Gastrocnemius medialis (tissue), 4 donors: Measurements from ENCODE around the gene TET2. TPM values are rescaled to one million over a fixed set of nuclear protein-coding genes. Genes with fewer than 3 reads are reported as not detected.

ENCODE experiments used
- ATAC-seq, 2 donors: fragments of 150-250 bp; one replicate each; pipeline ENCODE4 v1.9.1; 2016
- DNase-seq, 2 donors: peaks; one replicate each; pipeline ENCODE4 v3.0.0-alpha.2; 2019
- H3K27ac ChIP-seq, 4 donors: fragments of 200-600 bp; sonication (generic); 1 replicate in 1 of 4; 2 replicates in 3 of 4; pipeline ENCODE4 v1.5.1; 2016 to 2018; ENCODE audit warnings: mild to moderate bottlenecking in 2 of 4, moderate library complexity in 1 of 4
- H3K27me3 ChIP-seq, 3 donors: fragments of 200-600 bp; sonication (generic) in 2 of 3; 1 replicate in 1 of 3; 2 replicates in 2 of 3; pipeline versions ENCODE4 v1.5.1 to v1.6.0; 2016 to 2019; ENCODE audit warnings: mild to moderate bottlenecking in 1 of 3, moderate library complexity in 1 of 3
- H3K36me3 ChIP-seq, 2 donors: fragments of 200-600 bp; sonication (generic) in 1 of 2; one replicate each; pipeline ENCODE4 v1.5.1; 2017 to 2018
- H3K4me1 ChIP-seq, 2 donors: fragments of 200-600 bp; sonication (generic) in 1 of 2; one replicate each; pipeline ENCODE4 v1.5.1; 2016 to 2017; ENCODE audit warnings: mild to moderate bottlenecking in 2 of 2
- H3K4me3 ChIP-seq, 4 donors: fragments of 200-600 bp; sonication (generic) in 3 of 4; 1 replicate in 1 of 4; 2 replicates in 3 of 4; pipeline ENCODE4 v1.5.1; 2016 to 2019; ENCODE audit warnings: mild to moderate bottlenecking in 2 of 4
- H3K9me3 ChIP-seq, 3 donors: fragments of 200-600 bp; sonication (generic) in 2 of 3; 1 replicate in 1 of 3; 2 replicates in 2 of 3; pipeline ENCODE4 v1.5.1; 2016 to 2019
- POLR2A ChIP-seq, 2 donors: fragments of 450-650 bp; IDR thresholded peaks; one replicate each; pipeline ENCODE4 v1.6.1; 2017; ENCODE audit warnings: antibody characterized with exemption in 2 of 2, mild to moderate bottlenecking in 2 of 2, moderate library complexity in 2 of 2
- in situ Hi-C, 4 donors: fragments of 200-750 bp; cut with MboI; loops; one replicate each; pipeline versions ENCODE4 v1.15.0 to v1.8.0; 2017; ENCODE audit warnings: low sequenced_read_pairs in 4 of 4
- intact Hi-C: fragments of 100-400 bp; cut with DNase I; formaldehyde crosslinking; loops from one replicate; pipeline ENCODE4 v1.15.1; 2023; ENCODE audit warnings: low total_unique reads
- total RNA-seq, 4 donors: library from RNA; depleted of rRNA; stranded (reverse); fragments of >200 nt; gene quantifications; one replicate each; pipeline versions ENCODE4 v1.1.0 to v1.2.3, GENCODE V29; 2016
- TF ChIP-seq, protein P1 (sequence below), 5 experiments: fragments of 450-650 bp in 3 of 5; fragments of 200-600 bp in 2 of 5; sonication (generic) in 2 of 5; IDR thresholded peaks in 4 of 5; conservative IDR thresholded peaks in 1 of 5; 1 replicate in 4 of 5; 2 replicates in 1 of 5; pipeline ENCODE4 v1.5.1; 2016 to 2019; ENCODE audit warnings: antibody characterized with exemption in 5 of 5, mild to moderate bottlenecking in 3 of 5, moderate library complexity in 3 of 5

TET2 gene
- total RNA-seq, 4 donors from 2014 or later: 12.9 to 18.0 (median 16.4) TPM

DNA sequence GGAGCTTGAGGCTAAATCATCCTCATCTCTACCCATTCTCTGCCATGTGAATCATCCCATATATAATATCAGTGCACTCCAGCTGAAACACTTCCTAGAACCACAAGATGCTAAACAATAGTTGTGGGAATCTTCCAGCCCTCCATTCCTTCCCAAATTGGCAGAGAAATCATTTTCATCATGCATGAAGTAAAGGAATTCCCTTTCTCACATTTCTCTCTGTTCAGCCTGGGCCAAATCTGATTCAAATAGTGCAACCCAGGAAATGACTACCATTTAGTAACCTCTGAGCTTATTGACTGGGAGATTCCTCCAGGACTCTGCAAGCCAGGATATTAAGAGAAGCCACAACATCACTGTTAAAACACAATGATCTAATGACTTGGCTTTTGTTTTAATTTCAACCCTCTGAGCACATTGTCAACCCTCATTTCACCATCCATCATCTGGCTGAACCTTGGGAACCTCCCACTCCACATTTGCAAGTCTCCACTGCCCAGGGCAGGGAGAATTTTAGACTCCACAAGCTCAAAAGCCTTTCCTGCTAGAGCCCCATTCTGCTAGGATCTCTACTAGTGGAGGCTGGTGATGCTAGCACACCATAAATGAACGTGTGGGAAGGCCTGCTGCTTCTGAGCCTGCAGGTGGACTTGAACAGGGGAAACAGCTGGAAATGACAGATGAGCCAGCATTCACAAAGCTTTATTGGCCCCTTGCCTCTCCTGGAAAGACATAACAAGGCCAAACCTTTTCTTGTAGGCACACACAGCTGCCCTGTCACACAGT is 133.9 kb downstream of the TET2 start:
- Histone ChIP-seq H3K4me1 (no peaks in the 10 kb centered on the region), H3K27ac (no peak overlapping the region), H3K4me3 (no peak overlapping the region), H3K9me3 (no peaks in the 10 kb centered on the region), H3K27me3 (no peaks in the 10 kb centered on the region), H3K36me3 (peaks cover 0 to 11% of the 10 kb centered on the region in 2 donors)
- in situ Hi-C loops: no loop called here
- DNase-seq (no peak), ATAC-seq (no peak)
- intact Hi-C loops: no loop called here
- no peak for TF ChIP-seq POLR2A (IDR thresholded peaks at IDR 0.05)
- TF ChIP-seq, protein P1, sequence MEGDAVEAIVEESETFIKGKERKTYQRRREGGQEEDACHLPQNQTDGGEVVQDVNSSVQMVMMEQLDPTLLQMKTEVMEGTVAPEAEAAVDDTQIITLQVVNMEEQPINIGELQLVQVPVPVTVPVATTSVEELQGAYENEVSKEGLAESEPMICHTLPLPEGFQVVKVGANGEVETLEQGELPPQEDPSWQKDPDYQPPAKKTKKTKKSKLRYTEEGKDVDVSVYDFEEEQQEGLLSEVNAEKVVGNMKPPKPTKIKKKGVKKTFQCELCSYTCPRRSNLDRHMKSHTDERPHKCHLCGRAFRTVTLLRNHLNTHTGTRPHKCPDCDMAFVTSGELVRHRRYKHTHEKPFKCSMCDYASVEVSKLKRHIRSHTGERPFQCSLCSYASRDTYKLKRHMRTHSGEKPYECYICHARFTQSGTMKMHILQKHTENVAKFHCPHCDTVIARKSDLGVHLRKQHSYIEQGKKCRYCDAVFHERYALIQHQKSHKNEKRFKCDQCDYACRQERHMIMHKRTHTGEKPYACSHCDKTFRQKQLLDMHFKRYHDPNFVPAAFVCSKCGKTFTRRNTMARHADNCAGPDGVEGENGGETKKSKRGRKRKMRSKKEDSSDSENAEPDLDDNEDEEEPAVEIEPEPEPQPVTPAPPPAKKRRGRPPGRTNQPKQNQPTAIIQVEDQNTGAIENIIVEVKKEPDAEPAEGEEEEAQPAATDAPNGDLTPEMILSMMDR (IDR thresholded peaks at IDR 0.05 in 4 of 5, conservative IDR thresholded peaks at IDR 0.05 in 1 of 5): no peak

DNA sequence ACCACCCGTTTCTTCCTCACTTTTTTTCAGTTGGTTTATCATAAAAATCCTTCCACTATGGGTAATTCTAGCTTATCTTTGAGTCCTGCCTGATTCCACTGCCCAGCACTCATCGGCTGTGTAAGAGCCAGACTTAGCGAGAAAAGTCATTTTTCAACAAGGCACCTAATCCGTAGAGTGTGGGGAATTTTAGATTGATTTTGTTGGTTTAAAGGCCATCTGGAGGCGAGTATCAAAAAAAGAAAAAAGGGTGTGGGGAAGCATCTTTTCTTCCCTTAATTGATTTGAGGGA is 134.4 kb downstream of the TET2 start:
- Histone ChIP-seq H3K9me3 (no peaks in the 10 kb centered on the region), H3K4me3 (no peak overlapping the region), H3K36me3 (peaks cover 0 to 5% of the 10 kb centered on the region in 2 donors), H3K4me1 (no peaks in the 10 kb centered on the region), H3K27me3 (no peaks in the 10 kb centered on the region), H3K27ac (no peak overlapping the region)
- no peak for TF ChIP-seq POLR2A (IDR thresholded peaks at IDR 0.05)
- TF ChIP-seq, protein P1 (IDR thresholded peaks at IDR 0.05 in 4 of 5, conservative IDR thresholded peaks at IDR 0.05 in 1 of 5): no peak
- ATAC-seq (no peak), DNase-seq (no peak)
- in situ Hi-C loops (no loop called here), intact Hi-C loops (no loop called here)

DNA sequence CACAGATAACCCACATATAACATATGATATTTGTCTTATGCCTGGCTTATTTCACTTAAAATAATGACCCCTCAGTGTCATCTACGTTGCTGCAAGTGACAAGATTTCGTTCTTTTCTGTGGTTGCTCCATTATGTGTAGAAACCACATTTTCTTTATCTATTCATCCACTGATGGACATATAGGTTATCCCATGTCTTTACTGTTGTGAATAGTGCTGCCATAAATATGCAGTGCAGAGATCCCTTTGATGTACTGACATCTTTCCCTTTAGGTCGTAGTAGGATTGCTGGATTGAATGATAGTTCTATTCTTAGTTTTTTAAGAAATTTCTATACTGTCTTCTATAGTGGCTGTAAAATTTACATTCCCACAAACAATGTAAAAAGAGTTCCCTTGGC is 135.8 kb downstream of the TET2 start:
- in situ Hi-C loops: no loop called here
- no peak for ATAC-seq

DNA sequence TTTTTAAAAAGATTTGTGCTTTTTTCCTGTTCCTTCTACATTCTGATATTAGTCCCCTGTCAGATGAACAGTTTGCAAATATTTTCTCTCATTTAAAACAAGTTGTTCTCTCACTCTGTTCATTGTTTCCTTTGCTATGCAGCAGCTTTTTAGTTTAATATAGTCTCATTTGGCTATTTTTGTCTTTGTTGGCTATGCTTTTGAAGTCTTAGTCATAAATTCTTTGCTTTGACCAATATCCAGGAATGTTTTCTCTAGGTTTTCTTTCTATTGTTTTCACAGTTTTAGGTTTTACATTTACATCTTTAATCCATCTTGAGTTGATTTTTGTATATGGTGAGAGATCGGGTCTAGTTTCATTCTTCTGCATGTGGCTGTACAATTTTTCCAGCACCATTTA is 136.8 kb downstream of the TET2 start:
- ATAC-seq (no peak), DNase-seq (no peak)
- Histone ChIP-seq H3K27me3 (no peaks in the 10 kb centered on the region), H3K9me3 (peaks cover 0 to 3% (median 0%) of the 10 kb centered on the region in 3 donors), H3K36me3 (no peaks in the 10 kb centered on the region), H3K4me3 (no peak overlapping the region), H3K27ac (no peak overlapping the region), H3K4me1 (no peaks in the 10 kb centered on the region)
- in situ Hi-C loops: no loop called here
- TF ChIP-seq, protein P1 (IDR thresholded peaks at IDR 0.05 in 4 of 5, conservative IDR thresholded peaks at IDR 0.05 in 1 of 5): no peak
- intact Hi-C loops: no loop called here

More for the DNA sequence above, 135.8 kb downstream of the TET2 start:
- Histone ChIP-seq H3K36me3 (no peaks in the 10 kb centered on the region), H3K9me3 (no peaks in the 10 kb centered on the region), H3K27me3 (no peaks in the 10 kb centered on the region), H3K4me3 (no peak overlapping the region), H3K27ac (no peak overlapping the region), H3K4me1 (no peaks in the 10 kb centered on the region)
- intact Hi-C loops: no loop called here
- TF ChIP-seq, protein P1 (IDR thresholded peaks at IDR 0.05 in 4 of 5, conservative IDR thresholded peaks at IDR 0.05 in 1 of 5): no peak
- TF ChIP-seq POLR2A (IDR thresholded peaks at IDR 0.05): no peak
- DNase-seq: no peak

DNA sequence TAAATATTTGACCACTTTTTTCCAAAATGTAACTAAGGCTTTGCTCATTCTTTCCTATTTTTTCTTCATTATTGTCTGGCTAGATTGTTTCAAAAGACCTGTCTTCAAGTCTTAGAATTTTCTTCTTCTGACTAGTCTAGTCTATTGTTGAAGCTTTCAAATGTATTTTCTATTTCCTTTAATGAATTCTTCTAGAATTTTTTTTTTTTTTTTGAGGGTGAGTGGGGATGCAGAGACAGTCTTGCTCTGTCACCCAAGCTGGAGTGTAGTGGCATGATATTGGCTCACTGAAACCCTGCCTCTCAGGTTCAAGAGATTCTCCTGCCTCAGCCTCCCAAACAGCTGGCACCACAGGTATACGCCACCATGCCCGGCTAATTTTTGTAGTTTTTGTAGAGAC is 141.4 kb downstream of the TET2 start:
- H3K9me3 ChIP-seq: peaks cover 0 to 5% (median 0%) of the 10 kb centered on the region in 3 donors
- ATAC-seq (no peak), DNase-seq (no peak)
- no peak overlapping the region for H3K4me3 ChIP-seq
- in situ Hi-C loops: no loop called here
- H3K27ac ChIP-seq: no peak overlapping the region
- H3K36me3 ChIP-seq: no peaks in the 10 kb centered on the region
- H3K4me1 ChIP-seq: no peaks in the 10 kb centered on the region
- TF ChIP-seq POLR2A (IDR thresholded peaks at IDR 0.05): no peak
- TF ChIP-seq, protein P1 (IDR thresholded peaks at IDR 0.05 in 4 of 5, conservative IDR thresholded peaks at IDR 0.05 in 1 of 5): no peak
- intact Hi-C loops: no loop called here
- H3K27me3 ChIP-seq: no peaks in the 10 kb centered on the region
